HEK293T (cell line): Measurements from ENCODE around the gene KCNK10.

Source experiments
- ARNT ChIP-seq: fragments of 450-650 bp; IDR thresholded peaks from 2 replicates; pipeline ENCODE4 v1.6.1; 2017; ENCODE audit warnings: mild to moderate bottlenecking
- ELF4 ChIP-seq: fragments of 450-650 bp; IDR thresholded peaks from 2 replicates; pipeline ENCODE4 v1.6.1; 2017; ENCODE audit warnings: antibody characterized with exemption
- FOXM1 ChIP-seq: fragments of 450-650 bp; IDR thresholded peaks from 2 replicates; pipeline ENCODE4 v1.6.1; 2017; ENCODE audit warnings: mild to moderate bottlenecking, borderline replicate concordance
- HDGF ChIP-seq: fragments of 450-650 bp; IDR thresholded peaks from 2 replicates; pipeline ENCODE4 v1.6.1; 2017; ENCODE audit warnings: antibody characterized with exemption, borderline replicate concordance
- LEF1 ChIP-seq: fragments of 450-650 bp; IDR thresholded peaks from 2 replicates; pipeline ENCODE4 v1.6.1; 2017; ENCODE audit warnings: mild to moderate bottlenecking, borderline replicate concordance

- TF ChIP-seq HDGF (no peak), ARNT (no peak), ELF4 (no peak), LEF1 (no peak), FOXM1 (no peak)
Measured at GRCh38 chr14:88255798-88256197, 67.3 kb downstream of the KCNK10 start.
